PFSK-1 (cell line): Measurements from ENCODE around the gene TMEM132E.

ENCODE experiments used
- POLR2AphosphoS5 ChIP-seq: IDR thresholded peaks from 2 replicates; pipeline ENCODE4 v1.6.1; 2012; ENCODE audit warnings: low read depth, mild to moderate bottlenecking, control low read depth, low read length, moderate library complexity
- REST ChIP-seq, 2 experiments: IDR thresholded peaks; 2 replicates each; pipeline versions ENCODE4 v1.6.1 to v1.8.0; 2011 to 2012; ENCODE audit warnings: low read depth in 2 of 2, low read length in 2 of 2, control low read depth in 1 of 2, inconsistent platforms in 1 of 2, mild to moderate bottlenecking in 1 of 2, moderate library complexity in 1 of 2; ENCODE audit not compliant: insufficient read depth in 1 of 2
- SIN3A ChIP-seq: IDR thresholded peaks from 2 replicates; pipeline ENCODE4 v1.6.1; 2012; ENCODE audit warnings: mild to moderate bottlenecking, low read length, moderate library complexity, borderline replicate concordance; ENCODE audit not compliant: insufficient read depth
- TAF1 ChIP-seq: IDR thresholded peaks from 2 replicates; pipeline ENCODE4 v1.6.1; 2012; ENCODE audit warnings: low read length, control low read depth, borderline replicate concordance; ENCODE audit not compliant: insufficient read depth

- TF ChIP-seq REST (IDR thresholded peaks at IDR 0.05; ENCODE audit: insufficient read depth in 1 of 2, low read depth in 2 of 2, low read length in 2 of 2) (no peak), TAF1 (no peak), POLR2AphosphoS5 (no peak), SIN3A (no peak)
Observed at GRCh38 chr17:34609210-34609609, 29.8 kb downstream of the TMEM132E start.
